Body of pancreas (tissue), 4 donors: ENCODE results near the gene RPP21. TPM values are rescaled to one million over a fixed set of nuclear protein-coding genes. Genes with fewer than 3 reads are reported as not detected.

Experiments used
- ATAC-seq: fragments of 150-250 bp; one replicate; pipeline ENCODE4 v1.9.1; 2016
- DNase-seq, 4 donors: peaks; one replicate each; pipeline ENCODE4 v3.0.0-alpha.2; 2019
- H3K27ac ChIP-seq, 4 donors: fragments of 200-600 bp; sonication (generic); 1 replicate in 3 of 4; 2 replicates in 1 of 4; pipeline versions ENCODE4 v1.5.1 to v1.6.1; 2016 to 2019; ENCODE audit warnings: mild to moderate bottlenecking in 1 of 4, mixed read lengths in 1 of 4, moderate library complexity in 1 of 4
- H3K27me3 ChIP-seq, 2 donors: fragments of 200-600 bp; sonication (generic); one replicate each; pipeline ENCODE4 v1.6.0; 2016; ENCODE audit warnings: mild to moderate bottlenecking in 1 of 2
- H3K36me3 ChIP-seq, 2 donors: fragments of 200-600 bp; sonication (generic); replicated peaks in 1 of 2; 2 replicates each; pipeline ENCODE4 v1.5.1; 2016; ENCODE audit warnings: low read depth in 2 of 2; ENCODE audit not compliant: insufficient read depth in 1 of 2
- H3K4me1 ChIP-seq: fragments of 200-600 bp; sonication (generic); one replicate; pipeline ENCODE4 v1.6.0; 2016
- H3K4me3 ChIP-seq, 2 donors: fragments of 200-600 bp; sonication (generic); 1 replicate in 1 of 2; 2 replicates in 1 of 2; pipeline ENCODE4 v1.5.1; 2016 to 2019
- H3K9me3 ChIP-seq, 3 donors: fragments of 200-600 bp; sonication (generic); 1 replicate in 2 of 3; 2 replicates in 1 of 3; pipeline ENCODE4 v1.5.1; 2016
- CTCF ChIP-seq, 7 experiments: fragments of 450-650 bp in 4 of 7; fragments of 200-600 bp in 3 of 7; sonication (generic) in 3 of 7; IDR thresholded peaks; one replicate each; pipeline ENCODE4 v1.5.1; 2016 to 2019; ENCODE audit warnings: antibody characterized with exemption in 7 of 7
- POLR2A ChIP-seq, 3 donors: fragments of 450-650 bp; IDR thresholded peaks; one replicate each; pipeline ENCODE4 v1.6.1; 2016; ENCODE audit warnings: antibody characterized with exemption in 3 of 3, mild to moderate bottlenecking in 2 of 3
- WGBS, 2 donors: methylation state at CpG; one replicate each; pipeline ENCODE4 v1.1.5; 2017; 5-methylcytosine and 5-hydroxymethylcytosine counted together
- intact Hi-C: fragments of 100-400 bp; cut with DNase I; formaldehyde crosslinking; loops from one replicate; pipeline ENCODE4 v1.15.1; 2023
- total RNA-seq, 2 donors: library from RNA; depleted of rRNA; stranded (reverse); fragments of >200 nt; gene quantifications; one replicate each; pipeline ENCODE4 v1.1.0, GENCODE V29; 2016

RPP21 gene
- total RNA-seq, 2 donors from 2014 or later, result 52.1 to 77.6 TPM

GRCh38 chr6:30325150-30325872 is 19.6 kb upstream of the RPP21 start:
- 3 to 6% methylated on average over 10 of the region's 10 CpGs for WGBS, 2 donors
- DNase-seq (peak in 3 of 4 donors; percentile 38 to 54 (median 54)), ATAC-seq (peak; percentile 11)
- H3K27me3 ChIP-seq, result no peaks in the 10 kb centered on the region
- peaks cover 0 to 5% of the 10 kb centered on the region in 2 donors for H3K36me3 ChIP-seq
- TF ChIP-seq CTCF (IDR thresholded peaks at IDR 0.05) (no peak), POLR2A (IDR thresholded peaks at IDR 0.05) (no peak)
- no peaks in the 10 kb centered on the region for H3K9me3 ChIP-seq
- H3K27ac ChIP-seq, result peak overlapping the region; percentile 90 to 99 (median 93)
- H3K4me1 ChIP-seq, result peaks cover 34% of the 10 kb centered on the region
- intact Hi-C loops, result no loop called here
- peak overlapping the region; percentile 57 to 72 for H3K4me3 ChIP-seq

GRCh38 chr6:30325873-30326525 is 19.0 kb upstream of the RPP21 start:
- ATAC-seq (peak; percentile 73), DNase-seq (peak in 1 of 4 donors; percentile 44)
- 0 to 1% methylated on average over 20 to 28 of the region's 29 CpGs for WGBS, 2 donors
- Histone ChIP-seq H3K4me3 (peak overlapping the region; percentile 57 to 72), H3K27me3 (no peaks in the 10 kb centered on the region), H3K4me1 (peaks cover 34% of the 10 kb centered on the region), H3K27ac (peak overlapping the region; percentile 90 to 99 (median 93)), H3K36me3 (peaks cover 0 to 5% of the 10 kb centered on the region in 2 donors), H3K9me3 (no peaks in the 10 kb centered on the region)
- no peak for TF ChIP-seq POLR2A (IDR thresholded peaks at IDR 0.05)
- no peak for TF ChIP-seq CTCF (IDR thresholded peaks at IDR 0.05)
- intact Hi-C loops, result no loop called here

- peak; percentile 85 for ATAC-seq
- intact Hi-C loops, result no loop called here
Observed at GRCh38 chr6:30326526-30327231, 18.3 kb upstream of the RPP21 start, which contains the start of gene TRIM39. Gene TRIM39 (plus strand): TSS chr6:30326927. CDS start chr6:30329318, 2,391 bp downstream.

GRCh38 chr6:30327232-30327746 is 17.7 kb upstream of the RPP21 start:
- no peak for ATAC-seq
- WGBS, 2 donors, result 0 to 1% methylated on average over 13 to 17 of the region's 17 CpGs
- H3K27ac ChIP-seq, result peak overlapping the region; percentile 90 to 99 (median 93)
- H3K27me3 ChIP-seq, result no peaks in the 10 kb centered on the region
- H3K9me3 ChIP-seq, result no peaks in the 10 kb centered on the region
- peaks cover 0 to 6% of the 10 kb centered on the region in 2 donors for H3K36me3 ChIP-seq
- H3K4me1 ChIP-seq, result peaks cover 30% of the 10 kb centered on the region
- intact Hi-C loops, result no loop called here
- TF ChIP-seq CTCF (IDR thresholded peaks at IDR 0.05), result no peak
- TF ChIP-seq POLR2A (IDR thresholded peaks at IDR 0.05), result no peak
- H3K4me3 ChIP-seq, result peak overlapping the region; percentile 57 to 72
- DNase-seq, result no peak

More at GRCh38 chr6:30326526-30327231, 18.3 kb upstream of the RPP21 start, which contains the start of gene TRIM39:
- Histone ChIP-seq H3K27me3 (no peaks in the 10 kb centered on the region), H3K27ac (peak within 1 kb of the TSS; percentile 90 to 99 (median 93)), H3K9me3 (no peaks in the 10 kb centered on the region), H3K36me3 (peaks cover 0 to 5% of the 10 kb centered on the region in 2 donors), H3K4me3 (peak within 1 kb of the TSS; percentile 57 to 72), H3K4me1 (peaks cover 34% of the 10 kb centered on the region)
- peak; percentile 83 to 87 (median 84) for DNase-seq
- TF ChIP-seq CTCF (IDR thresholded peaks at IDR 0.05), result peak in 2 of 7 experiments; percentile 3 to 26
- peak; percentile 79 to 89 (median 88) for TF ChIP-seq POLR2A (IDR thresholded peaks at IDR 0.05)
- WGBS, 2 donors, result 1% methylated on average over 17 to 64 of the region's 90 CpGs
